H9 (cell line): ENCODE data around the gene TTC29. TPM values are rescaled to one million over a fixed set of nuclear protein-coding genes. Genes with fewer than 3 reads are reported as not detected.

Experiments used
- DNase-seq: peaks from one replicate; pipeline ENCODE4 v3.0.0-alpha.2; 2017
- H2AFZ ChIP-seq: one replicate; pipeline ENCODE4 v1.6.1; 2013; ENCODE audit warnings: mild to moderate bottlenecking, low read length, control low read depth, moderate library complexity
- H2AK5ac ChIP-seq: 2 replicates; pipeline ENCODE4 v1.6.1; 2013; ENCODE audit warnings: low read length, control low read depth, mixed read lengths; ENCODE audit not compliant: insufficient read length
- H2BK120ac ChIP-seq: one replicate; pipeline ENCODE4 v1.6.1; 2013; ENCODE audit warnings: low read depth, mild to moderate bottlenecking, low read length, control low read depth, inconsistent platforms; ENCODE audit not compliant: poor library complexity, severe bottlenecking
- H2BK12ac ChIP-seq: 2 replicates; pipeline ENCODE4 v1.6.1; 2013; ENCODE audit warnings: low read length, control low read depth, mixed read lengths, low read depth; ENCODE audit not compliant: insufficient read length
- H2BK15ac ChIP-seq: 2 replicates; pipeline ENCODE4 v1.6.1; 2013; ENCODE audit warnings: low read depth, low read length, control low read depth
- H2BK20ac ChIP-seq: one replicate; pipeline ENCODE4 v1.6.1; 2013; ENCODE audit warnings: low read depth, mild to moderate bottlenecking, low read length, control low read depth, inconsistent platforms; ENCODE audit not compliant: poor library complexity, severe bottlenecking
- H2BK5ac ChIP-seq: 2 replicates; pipeline ENCODE4 v1.6.1; 2013; ENCODE audit warnings: low read length, control low read depth, mixed read lengths; ENCODE audit not compliant: insufficient read length
- H3K14ac ChIP-seq: 2 replicates; pipeline ENCODE4 v1.6.1; 2013; ENCODE audit warnings: low read length, control low read depth; ENCODE audit not compliant: insufficient read depth
- H3K18ac ChIP-seq: 2 replicates; pipeline ENCODE4 v1.6.1; 2013; ENCODE audit warnings: low read depth, mild to moderate bottlenecking, mixed read lengths, low read length, control low read depth; ENCODE audit not compliant: insufficient read length
- H3K23ac ChIP-seq: 2 replicates; pipeline ENCODE4 v1.6.1; 2013; ENCODE audit warnings: low read length, control low read depth, mixed read lengths, low read depth; ENCODE audit not compliant: insufficient read length
- H3K23me2 ChIP-seq: 2 replicates; pipeline ENCODE4 v1.6.1; 2013; ENCODE audit warnings: low read depth, mild to moderate bottlenecking, mixed read lengths, low read length, control low read depth; ENCODE audit not compliant: insufficient read length, poor library complexity, severe bottlenecking
- H3K27ac ChIP-seq: 2 replicates; pipeline ENCODE4 v1.5.1; 2013; ENCODE audit warnings: low read length, control low read depth, mixed read lengths, low read depth; ENCODE audit not compliant: insufficient read length
- H3K27me3 ChIP-seq: 2 replicates; pipeline ENCODE4 v1.6.1; 2013; ENCODE audit warnings: low read length, control low read depth, inconsistent platforms; ENCODE audit not compliant: insufficient read depth
- H3K4ac ChIP-seq: 2 replicates; pipeline ENCODE4 v1.6.1; 2013; ENCODE audit warnings: low read depth, mild to moderate bottlenecking, control low read depth, inconsistent platforms, low read length, moderate library complexity
- H3K4me1 ChIP-seq: 2 replicates; pipeline ENCODE4 v1.6.1; 2013; ENCODE audit warnings: low read length, control low read depth, inconsistent platforms; ENCODE audit not compliant: insufficient read depth
- H3K4me2 ChIP-seq: 2 replicates; pipeline ENCODE4 v1.6.1; 2013; ENCODE audit warnings: low read length, control low read depth, mixed read lengths; ENCODE audit not compliant: insufficient read length, insufficient read depth
- H3K56ac ChIP-seq: 2 replicates; pipeline ENCODE4 v1.6.1; 2013; ENCODE audit warnings: low read depth, mild to moderate bottlenecking, mixed read lengths, low read length, control low read depth; ENCODE audit not compliant: insufficient read length
- H3K79me1 ChIP-seq: 2 replicates; pipeline ENCODE4 v1.6.1; 2013; ENCODE audit warnings: low read depth, mild to moderate bottlenecking, moderate library complexity, low read length, control low read depth, inconsistent platforms; ENCODE audit not compliant: insufficient read depth, poor library complexity, severe bottlenecking
- H3K79me2 ChIP-seq: 2 replicates; pipeline ENCODE4 v1.6.1; 2013; ENCODE audit warnings: low read length, control low read depth, inconsistent platforms; ENCODE audit not compliant: insufficient read depth
- H3K9ac ChIP-seq: 2 replicates; pipeline ENCODE4 v1.6.1; 2013; ENCODE audit warnings: low read length, control low read depth, mixed read lengths; ENCODE audit not compliant: insufficient read length; ENCODE audit errors: extremely low read depth
- H3K9me3 ChIP-seq: one replicate; pipeline ENCODE4 v1.6.1; 2013; ENCODE audit warnings: low read depth, low read length, inconsistent platforms; ENCODE audit not compliant: control insufficient read depth
- H3T11ph ChIP-seq: one replicate; pipeline ENCODE4 v1.6.1; 2013; ENCODE audit warnings: mild to moderate bottlenecking, low read length, control low read depth, inconsistent platforms
- H4K20me1 ChIP-seq: one replicate; pipeline ENCODE4 v1.6.1; 2013; ENCODE audit not compliant: control insufficient read depth, insufficient read length, insufficient read depth
- H4K5ac ChIP-seq: 2 replicates; pipeline ENCODE4 v1.6.1; 2013; ENCODE audit warnings: low read depth, mild to moderate bottlenecking, mixed read lengths, low read length, control low read depth; ENCODE audit not compliant: insufficient read length
- H4K8ac ChIP-seq: replicated peaks from 2 replicates; pipeline ENCODE4 v1.6.1; 2013; ENCODE audit warnings: low read length, control low read depth, mixed read lengths, low read depth; ENCODE audit not compliant: insufficient read length
- H4K91ac ChIP-seq: 2 replicates; pipeline ENCODE4 v1.6.1; 2013; ENCODE audit warnings: low read depth, mild to moderate bottlenecking, moderate library complexity, mixed read lengths, low read length, control low read depth; ENCODE audit not compliant: insufficient read length
- H3K27ac Mint-ChIP-seq, 3 experiments: 2 replicates in 2 of 3; 3 replicates in 1 of 3; pipeline ENCODE4 v1.8.0; 2020 to 2021; ENCODE audit warnings: mixed read lengths in 3 of 3, mild to moderate bottlenecking in 1 of 3, moderate library complexity in 1 of 3
- H3K27me3 Mint-ChIP-seq: 2 replicates; pipeline ENCODE4 v1.8.0; 2021; ENCODE audit warnings: low read depth, mild to moderate bottlenecking, moderate library complexity, mixed read lengths
- H3K36me3 Mint-ChIP-seq, 3 experiments: 2 replicates in 2 of 3; 3 replicates in 1 of 3; pipeline ENCODE4 v1.8.0; 2020 to 2021; ENCODE audit warnings: low read depth in 3 of 3, mixed read lengths in 3 of 3; ENCODE audit not compliant: insufficient read depth in 1 of 3
- H3K4me1 Mint-ChIP-seq, 2 experiments: 2 replicates each; pipeline ENCODE4 v1.8.0; 2020; ENCODE audit warnings: mixed read lengths in 2 of 2
- H3K4me3 Mint-ChIP-seq, 2 experiments: 2 replicates in 1 of 2; 3 replicates in 1 of 2; pipeline ENCODE4 v1.8.0; 2020 to 2021; ENCODE audit warnings: mild to moderate bottlenecking in 2 of 2, mixed read lengths in 2 of 2, moderate library complexity in 1 of 2
- H3K9me3 Mint-ChIP-seq, 2 experiments: 2 replicates in 1 of 2; 3 replicates in 1 of 2; pipeline ENCODE4 v1.8.0; 2020; ENCODE audit warnings: mild to moderate bottlenecking in 2 of 2, mixed read lengths in 2 of 2, moderate library complexity in 1 of 2
- WGBS: extraction: QIAGEN DNeasy Blood & Tissue Kit; methylation state at CpG from one replicate; pipeline ENCODE4 v1.1.7; 2013; ENCODE audit warnings: missing lambda C conversion rate, low lambda C conversion rate, mixed read lengths; ENCODE audit not compliant: insufficient read length; ENCODE audit errors: extremely low coverage; 5-methylcytosine and 5-hydroxymethylcytosine counted together
- total RNA-seq: library from RNA; stranded (reverse); gene quantifications from 2 replicates; pipeline ENCODE4 v1.2.1, GENCODE V29; 2021
- TF ChIP-seq, protein P1 (sequence below): fragments of 200-600 bp; sonication (generic); conservative IDR thresholded peaks from 3 replicates; pipeline ENCODE4 v1.8.0; 2021; ENCODE audit warnings: antibody characterized with exemption, mild to moderate bottlenecking

The TTC29 gene
- total RNA-seq, 1 experiment from 2014 or later: not detected

DNA sequence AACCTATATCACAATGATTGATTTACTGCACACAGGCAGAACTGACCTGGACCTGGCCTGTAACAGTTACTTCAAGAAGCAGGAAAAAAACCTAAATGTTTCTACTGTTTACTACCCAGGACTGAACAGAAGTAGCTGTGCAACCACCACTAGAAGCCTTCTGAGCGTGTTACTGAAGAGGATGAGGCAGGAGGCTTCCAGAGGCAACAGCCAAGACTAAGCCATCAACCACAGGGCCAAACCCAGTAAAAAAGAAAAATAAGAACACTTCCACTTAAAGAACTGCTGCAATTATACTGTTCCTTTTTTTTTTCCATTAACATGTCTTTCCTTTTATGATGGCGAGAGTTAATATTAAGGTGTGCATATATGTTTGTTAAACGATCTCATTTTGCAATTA lies 29.4 kb upstream of the TTC29 start:
- no peak overlapping the region for H2BK15ac ChIP-seq
- H3K23me2 ChIP-seq: no peaks in the 10 kb centered on the region
- Mint-ChIP-seq H3K27me3 (no peaks in the 10 kb centered on the region), H3K9me3 (no peaks in the 10 kb centered on the region), H3K4me1 (peaks cover 0 to 10% of the 10 kb centered on the region in 2 experiments; a peak in 3 of 4 replicates), H3K27ac (no peak overlapping the region), H3K4me3 (no peak overlapping the region), H3K36me3 (no peaks in the 10 kb centered on the region)
- no peak overlapping the region for H3T11ph ChIP-seq
- no peak overlapping the region for H3K23ac ChIP-seq
- H3K27ac ChIP-seq: no peak overlapping the region
- H3K79me1 ChIP-seq: no peaks in the 10 kb centered on the region
- no peak overlapping the region for H3K18ac ChIP-seq
- no peak overlapping the region for H2BK120ac ChIP-seq
- H4K20me1 ChIP-seq: no peaks in the 10 kb centered on the region
- H3K27me3 ChIP-seq: no peaks in the 10 kb centered on the region
- H2BK5ac ChIP-seq: no peak overlapping the region
- H3K9ac ChIP-seq: no peak overlapping the region
- TF ChIP-seq, protein P1, sequence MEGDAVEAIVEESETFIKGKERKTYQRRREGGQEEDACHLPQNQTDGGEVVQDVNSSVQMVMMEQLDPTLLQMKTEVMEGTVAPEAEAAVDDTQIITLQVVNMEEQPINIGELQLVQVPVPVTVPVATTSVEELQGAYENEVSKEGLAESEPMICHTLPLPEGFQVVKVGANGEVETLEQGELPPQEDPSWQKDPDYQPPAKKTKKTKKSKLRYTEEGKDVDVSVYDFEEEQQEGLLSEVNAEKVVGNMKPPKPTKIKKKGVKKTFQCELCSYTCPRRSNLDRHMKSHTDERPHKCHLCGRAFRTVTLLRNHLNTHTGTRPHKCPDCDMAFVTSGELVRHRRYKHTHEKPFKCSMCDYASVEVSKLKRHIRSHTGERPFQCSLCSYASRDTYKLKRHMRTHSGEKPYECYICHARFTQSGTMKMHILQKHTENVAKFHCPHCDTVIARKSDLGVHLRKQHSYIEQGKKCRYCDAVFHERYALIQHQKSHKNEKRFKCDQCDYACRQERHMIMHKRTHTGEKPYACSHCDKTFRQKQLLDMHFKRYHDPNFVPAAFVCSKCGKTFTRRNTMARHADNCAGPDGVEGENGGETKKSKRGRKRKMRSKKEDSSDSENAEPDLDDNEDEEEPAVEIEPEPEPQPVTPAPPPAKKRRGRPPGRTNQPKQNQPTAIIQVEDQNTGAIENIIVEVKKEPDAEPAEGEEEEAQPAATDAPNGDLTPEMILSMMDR: no peak
- H2BK20ac ChIP-seq: no peak overlapping the region
- no peak overlapping the region for H4K91ac ChIP-seq
- no peak overlapping the region for H3K14ac ChIP-seq
- H3K9me3 ChIP-seq: no peaks in the 10 kb centered on the region
- H3K79me2 ChIP-seq: no peaks in the 10 kb centered on the region
- no peaks in the 10 kb centered on the region; the same call in 1 of the 2 replicates for H3K4me1 ChIP-seq
- H2AK5ac ChIP-seq: no peak overlapping the region
- no peak overlapping the region for H2BK12ac ChIP-seq
- H2AFZ ChIP-seq: no peak overlapping the region
- H4K5ac ChIP-seq: no peak overlapping the region
- H3K4me2 ChIP-seq: no peak overlapping the region
- no CpG with 5 or more reads among the region's 3 CpGs for WGBS
- H4K8ac ChIP-seq: no peak overlapping the region
- H3K56ac ChIP-seq: no peak overlapping the region
- no peak overlapping the region for H3K4ac ChIP-seq
- DNase-seq: no peak
